ENCODE results near the gene RECQL.
A peak's percentile ranks its signal among the peaks of the same experiment; 100 is the strongest.
"Not testable (repeated sequence)": the region's sequence is repeated elsewhere in the genome, so short reads cannot be mapped to it uniquely, and the experiment has no call there.

The RECQL gene

GRCh38 chr12:21500786-21501257 lies 613 bp downstream of the RECQL start:
- DNase-seq = no peak

DNA sequence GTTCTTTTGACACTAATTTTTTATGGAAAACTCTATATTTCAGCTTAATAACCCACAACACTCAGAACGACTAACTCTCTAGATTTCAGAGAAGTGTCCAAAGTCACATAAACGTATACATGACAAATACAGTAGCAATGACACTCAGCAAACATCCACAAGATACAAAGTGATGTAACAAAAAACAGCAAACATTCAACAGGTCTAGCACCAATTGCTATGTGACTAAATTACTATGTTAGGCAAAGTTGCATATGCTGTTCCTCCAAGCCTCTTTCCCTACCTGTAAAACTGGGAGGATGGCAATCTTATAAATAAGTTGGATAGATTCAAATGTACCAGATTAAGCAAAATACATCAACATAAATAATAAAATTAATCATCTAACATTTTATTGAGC lies 1.7 kb downstream of the RECQL start:
- no peak for DNase-seq

DNA sequence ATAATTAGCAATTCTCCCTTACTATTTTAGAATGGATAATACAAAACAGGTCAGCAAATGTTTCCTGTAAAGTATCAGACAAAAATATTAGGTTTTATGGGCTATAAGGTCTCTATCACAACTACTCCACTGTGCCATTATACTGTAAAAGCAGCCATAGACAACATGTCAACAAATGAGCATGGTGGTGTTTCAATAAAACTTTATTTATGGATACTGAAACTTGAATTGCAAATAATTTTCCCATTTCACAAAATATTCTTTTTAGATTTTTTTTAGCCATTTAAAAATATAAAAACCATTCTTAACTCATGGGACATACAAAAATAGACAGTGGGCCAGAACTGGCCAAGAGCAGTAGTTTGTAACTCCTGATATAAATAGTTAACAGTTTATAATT lies 15.4 kb downstream of the RECQL start:
- DNase-seq = no peak

GRCh38 chr12:21483531-21483930 lies 17.9 kb downstream of the RECQL start:
- DNase-seq = peak; percentile 1

GRCh38 chr12:21478756-21479455 lies 22.5 kb downstream of the RECQL start:
- DNase-seq = no peak

- no peak for DNase-seq
Measured at GRCh38 chr12:21476949-21477348, 24.5 kb downstream of the RECQL start.

DNA sequence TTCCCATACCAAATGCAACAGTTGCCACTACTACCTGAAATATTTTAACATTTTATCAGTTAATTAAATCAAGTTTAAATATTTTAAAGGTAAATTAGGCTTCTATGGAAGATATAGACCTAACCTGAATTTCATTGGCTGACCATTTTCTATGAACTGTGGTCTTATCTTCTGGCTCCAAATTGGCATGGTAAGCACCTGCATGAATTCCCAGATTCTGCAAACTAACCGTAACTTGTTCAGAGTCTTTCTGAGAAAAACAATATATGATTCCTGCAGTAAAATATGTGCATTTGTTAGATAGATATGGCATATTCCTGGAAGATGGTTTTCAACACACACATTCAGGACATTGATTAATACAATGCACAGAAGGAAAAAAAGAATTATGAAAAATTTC lies 25.9 kb downstream of the RECQL start:
- no peak for DNase-seq

GRCh38 chr12:21472197-21472823 lies 29.1 kb downstream of the RECQL start:
- no peak for DNase-seq

DNA sequence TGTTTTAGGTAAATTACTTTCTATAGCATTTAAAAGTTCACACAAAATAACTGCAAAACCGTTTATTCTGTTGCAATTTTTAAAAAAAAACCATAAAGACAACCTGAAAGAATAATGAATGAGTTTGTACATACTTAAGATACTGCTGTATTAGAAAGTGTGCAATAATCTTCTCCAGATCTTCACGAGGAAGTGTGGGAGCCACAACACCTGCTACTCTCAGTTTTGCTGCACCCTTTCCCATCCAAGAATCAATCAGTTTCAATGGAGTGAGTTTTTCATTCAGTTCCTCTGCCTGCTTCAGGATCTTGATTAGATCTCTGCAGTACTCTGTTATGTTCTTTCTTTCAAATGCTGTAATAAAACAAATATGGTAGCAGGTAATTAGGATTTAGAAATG lies 30.1 kb downstream of the RECQL start:
- no peak for DNase-seq

DNA sequence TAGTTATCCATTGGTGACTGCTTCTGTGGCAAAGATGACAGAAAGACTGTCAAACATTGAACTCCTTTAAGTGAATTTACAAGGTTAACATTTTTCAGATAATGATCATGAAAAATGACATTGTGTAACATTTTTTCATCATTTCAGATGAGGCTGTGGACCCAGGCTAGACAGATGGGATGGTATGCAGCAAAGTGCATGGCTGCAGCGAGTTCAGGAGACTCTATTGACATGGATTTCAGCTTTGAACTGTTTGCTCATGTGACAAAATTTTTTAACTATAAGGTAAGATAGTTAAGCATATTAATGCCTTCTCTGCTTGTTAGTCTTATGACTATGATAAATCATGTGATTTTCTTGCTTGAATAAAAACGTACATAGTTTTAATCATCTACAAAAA lies 34.1 kb downstream of the RECQL start:
- not testable (repeated sequence) for DNase-seq

DNA sequence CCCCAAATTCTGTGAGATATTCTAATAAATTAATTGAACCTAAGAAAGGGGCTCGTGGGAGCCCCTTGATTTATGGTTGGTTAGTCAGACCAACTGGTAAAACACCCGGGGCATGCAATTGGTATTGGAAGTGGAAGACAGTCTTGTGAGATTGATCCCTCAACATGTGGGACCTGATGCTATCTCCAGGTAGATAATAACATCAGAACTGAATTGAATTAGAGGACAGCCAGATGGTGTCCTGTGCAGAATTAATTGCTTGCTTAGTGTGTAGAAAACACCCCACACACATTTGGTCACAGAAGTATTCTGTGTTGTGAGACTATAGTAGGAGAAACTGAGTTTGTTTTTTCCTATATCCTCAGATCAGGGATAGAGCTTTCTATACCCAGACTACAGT lies 42.0 kb downstream of the RECQL start:
- DNase-seq = no peak

DNA sequence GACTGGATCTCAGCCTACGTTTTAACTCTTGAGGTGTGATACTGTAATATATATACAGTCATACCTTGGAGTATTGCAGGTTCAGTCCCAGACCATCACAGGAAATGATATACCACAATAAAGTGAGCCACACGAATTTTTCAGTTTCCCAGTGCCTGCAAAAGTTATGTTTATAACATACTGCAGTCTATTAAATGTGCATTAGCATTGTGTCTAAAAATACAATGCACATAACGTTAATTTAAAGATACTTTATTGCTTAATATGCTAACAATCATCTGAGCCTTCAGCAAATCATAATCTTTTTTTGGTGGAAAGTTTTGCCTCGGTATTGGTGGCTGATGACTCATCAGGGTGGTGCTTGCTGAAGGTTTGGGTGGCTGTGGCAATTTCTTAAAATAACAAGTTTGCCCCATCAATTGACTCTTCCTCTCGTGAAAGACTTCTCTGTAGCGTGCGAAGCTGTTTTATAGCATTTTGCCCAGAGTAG lies 45.1 kb downstream of the RECQL start:
- DNase-seq = no peak

DNA sequence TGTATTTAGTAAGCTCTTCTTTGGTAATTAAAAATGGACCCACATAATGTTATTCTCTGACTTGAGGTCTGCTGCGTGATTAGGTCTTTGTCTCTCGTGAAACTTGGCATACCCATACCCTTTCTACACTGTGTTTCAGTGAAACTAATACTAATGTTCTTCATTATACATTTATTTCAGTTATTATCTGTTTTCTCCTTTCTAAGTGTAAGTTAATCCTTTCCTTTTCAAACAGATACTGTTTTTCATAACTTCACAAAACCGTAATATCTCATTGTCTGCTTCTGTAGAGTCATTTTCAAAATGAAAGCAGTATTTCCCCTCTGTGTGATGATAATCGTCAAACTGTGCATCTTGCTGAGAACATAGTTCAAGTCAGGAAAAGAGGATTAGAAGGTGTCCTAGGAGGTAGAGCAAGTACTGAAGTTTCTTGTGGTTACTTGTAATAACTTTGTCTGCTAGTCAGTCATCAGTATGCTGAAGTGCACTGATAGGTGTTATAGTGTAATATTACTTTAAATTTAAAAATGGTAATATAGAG lies 48.1 kb downstream of the RECQL start:
- no peak for DNase-seq

GRCh38 chr12:21451529-21451928 lies 49.9 kb downstream of the RECQL start:
- no peak for DNase-seq

- no peak for DNase-seq
Measured at GRCh38 chr12:21444193-21445146, 57.0 kb downstream of the RECQL start.

- no peak for DNase-seq
Measured at GRCh38 chr12:21439347-21439746, 62.1 kb downstream of the RECQL start.

DNA sequence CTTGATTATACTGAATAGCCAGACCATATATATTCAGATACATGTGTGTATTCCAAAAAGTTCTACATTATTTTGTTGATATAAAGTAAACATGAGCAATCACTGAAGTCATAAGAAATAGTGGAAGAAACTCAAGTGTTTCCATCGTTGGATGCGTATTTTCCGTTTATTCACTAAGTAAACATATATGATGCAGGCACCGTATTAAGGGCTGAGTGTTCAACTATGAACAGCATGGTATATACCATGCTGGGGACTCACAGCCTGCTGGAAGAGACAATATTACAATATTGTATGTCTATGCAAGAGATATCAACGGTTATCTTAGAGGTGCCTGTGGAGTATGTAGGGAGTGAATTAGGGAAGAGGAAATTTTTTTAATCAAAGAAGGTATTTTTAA lies 62.8 kb downstream of the RECQL start:
- no peak for DNase-seq

GRCh38 chr12:21434699-21435098 lies 66.7 kb downstream of the RECQL start:
- no peak for DNase-seq

GRCh38 chr12:21433525-21433924 lies 67.9 kb downstream of the RECQL start:
- DNase-seq = no peak

DNA sequence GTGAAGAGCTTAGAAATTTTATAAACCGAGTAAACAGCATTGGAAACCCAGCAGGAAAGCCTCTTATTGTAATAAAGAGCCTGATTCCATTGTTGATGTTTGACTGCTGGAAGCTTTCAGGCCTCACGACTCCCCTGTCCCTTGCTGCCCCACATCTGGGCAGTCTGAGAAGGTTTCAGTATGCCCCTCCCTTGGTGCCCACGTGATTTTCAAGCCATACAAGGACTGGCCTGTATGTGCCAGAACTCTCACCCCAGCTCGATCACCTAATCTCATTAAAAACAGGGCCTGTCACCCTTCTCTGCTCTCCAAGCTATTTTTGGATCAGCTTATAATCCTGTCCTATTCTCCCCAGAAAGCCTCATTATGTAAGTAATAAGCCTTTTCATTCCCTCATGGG lies 71.4 kb downstream of the RECQL start:
- DNase-seq = no peak

GRCh38 chr12:21428241-21428640 lies 73.2 kb downstream of the RECQL start:
- no peak for DNase-seq

- not testable (repeated sequence) for DNase-seq
Measured at GRCh38 chr12:21419009-21419699, 82.3 kb downstream of the RECQL start.
